B cell (primary cell): ENCODE results near the gene WWC1. TPM values are rescaled to one million over a fixed set of nuclear protein-coding genes. Genes with fewer than 3 reads are reported as not detected.

Source experiments
- ATAC-seq: fragments of 200-7000 bp; cut with Tn5 transposase; one replicate; pipeline ENCODE4 v1.10.0; 2021; ENCODE audit warnings: low read depth, mild to moderate bottlenecking, moderate number of reproducible peaks, moderate library complexity
- CTCF ChIA-PET: fragments of 350-600 bp; sonication (Branson Sonifier 250); formaldehyde crosslinking; loops from one replicate; lab custom pipeline; 2021; ENCODE audit warnings: antibody characterized with exemption, inconsistent platforms; lab: Charles Lee
- POLR2A ChIA-PET: fragments of 350-600 bp; sonication (Branson Sonifier 250); formaldehyde crosslinking; loops from one replicate; lab custom pipeline; 2021; ENCODE audit warnings: antibody characterized with exemption; lab: Charles Lee
- DNase-seq: peaks from one replicate; pipeline ENCODE4 v3.0.0; 2013
- H2AFZ ChIP-seq: 2 replicates; pipeline ENCODE4 v1.6.1; 2012; ENCODE audit warnings: mild to moderate bottlenecking, low read depth, low read length; ENCODE audit not compliant: insufficient read depth, poor library complexity, severe bottlenecking
- H3K27ac ChIP-seq, 2 donors: 1 replicate in 1 of 2; 2 replicates in 1 of 2; pipeline ENCODE4 v1.5.1; 2012 to 2013; ENCODE audit warnings: low read length in 2 of 2, mild to moderate bottlenecking in 2 of 2, moderate library complexity in 1 of 2
- H3K27me3 ChIP-seq, 4 experiments: fragments of 200-600 bp in 1 of 4; sonication (generic) in 1 of 4; replicated peaks in 1 of 4; 1 replicate in 2 of 4; 2 replicates in 2 of 4; pipeline versions ENCODE4 v1.6.1 to v1.7.0; 2013 to 2016; ENCODE audit warnings: low read length in 3 of 4, mild to moderate bottlenecking in 2 of 4, mixed read lengths in 1 of 4, moderate library complexity in 1 of 4; ENCODE audit not compliant: insufficient read depth in 4 of 4, control insufficient read depth in 3 of 4; ENCODE audit errors: control extremely low read depth in 1 of 4
- H3K36me3 ChIP-seq, 2 experiments: replicated peaks in 1 of 2; 1 replicate in 1 of 2; 2 replicates in 1 of 2; pipeline versions ENCODE4 v1.6.1 to v1.7.1; 2013; ENCODE audit warnings: low read length in 1 of 2; ENCODE audit not compliant: insufficient read depth in 2 of 2, control insufficient read depth in 1 of 2; ENCODE audit errors: control extremely low read depth in 1 of 2, extremely low read depth in 1 of 2
- H3K4me1 ChIP-seq, 2 donors: fragments of 200-600 bp in 1 of 2; sonication (generic) in 1 of 2; 1 replicate in 1 of 2; 2 replicates in 1 of 2; pipeline versions ENCODE4 v1.5.1 to v1.6.1; 2013 to 2017; ENCODE audit warnings: low read length in 2 of 2; ENCODE audit not compliant: control insufficient read depth in 2 of 2, insufficient read depth in 2 of 2
- H3K4me2 ChIP-seq: replicated peaks from 2 replicates; pipeline ENCODE3; 2012; ENCODE audit warnings: mild to moderate bottlenecking, low read depth, low read length; ENCODE audit not compliant: poor library complexity, severe bottlenecking
- H3K4me3 ChIP-seq, 5 experiments: fragments of 200-600 bp in 1 of 5; sonication (generic) in 1 of 5; 1 replicate in 3 of 5; 2 replicates in 2 of 5; pipeline versions ENCODE4 v1.5.1 to v1.7.0; 2011 to 2016; ENCODE audit warnings: low read length in 4 of 5, mild to moderate bottlenecking in 4 of 5, low read depth in 2 of 5, control low read depth in 1 of 5, moderate library complexity in 1 of 5; ENCODE audit not compliant: insufficient read depth in 1 of 5; ENCODE audit errors: control extremely low read depth in 1 of 5, extremely low read depth in 1 of 5
- H3K79me2 ChIP-seq: fragments of 200-600 bp; sonication (generic); one replicate; pipeline ENCODE4 v1.6.0; 2016; ENCODE audit warnings: low read length; ENCODE audit not compliant: control insufficient read depth, insufficient read depth
- H3K9ac ChIP-seq: fragments of 200-600 bp; sonication (generic); 2 replicates; pipeline ENCODE4 v1.6.1; 2017; ENCODE audit warnings: mild to moderate bottlenecking, low read length, moderate library complexity
- H3K9me3 ChIP-seq, 3 donors: one replicate each; pipeline versions ENCODE4 v1.6.1 to v1.7.1; 2013; ENCODE audit warnings: low read length in 2 of 3; ENCODE audit not compliant: control insufficient read depth in 2 of 3, insufficient read depth in 1 of 3; ENCODE audit errors: control extremely low read depth in 1 of 3
- H4K20me1 ChIP-seq: 2 replicates; pipeline ENCODE4 v1.6.0; 2012; ENCODE audit warnings: mild to moderate bottlenecking, low read length; ENCODE audit not compliant: insufficient read depth, control insufficient read depth, poor library complexity, severe bottlenecking
- H3K27ac Mint-ChIP-seq: one replicate; pipeline ENCODE4 v1.8.0; 2021; ENCODE audit warnings: mixed read lengths
- H3K27me3 Mint-ChIP-seq: one replicate; pipeline ENCODE4 v1.8.0; 2021; ENCODE audit warnings: mixed read lengths
- H3K4me1 Mint-ChIP-seq: one replicate; pipeline ENCODE4 v1.8.0; 2021; ENCODE audit warnings: mixed read lengths
- H3K4me3 Mint-ChIP-seq: one replicate; pipeline ENCODE4 v1.8.0; 2021; ENCODE audit warnings: mixed read lengths
- H3K9me3 Mint-ChIP-seq: one replicate; pipeline ENCODE4 v1.8.0; 2022; ENCODE audit warnings: mixed read lengths; ENCODE audit not compliant: insufficient read depth
- EZH2 ChIP-seq: IDR thresholded peaks from 2 replicates; pipeline ENCODE4 v1.6.1; 2012; ENCODE audit warnings: borderline replicate concordance, low read depth, mild to moderate bottlenecking, moderate library complexity, low read length; ENCODE audit not compliant: insufficient read depth, poor library complexity, severe bottlenecking
- WGBS: methylation state at CpG from one replicate; pipeline ENCODE4 v1.1.5; 2013; ENCODE audit warnings: missing lambda C conversion rate; ENCODE audit not compliant: insufficient coverage; 5-methylcytosine and 5-hydroxymethylcytosine counted together
- intact Hi-C: fragments of 100-400 bp; cut with micrococcal nuclease; formaldehyde crosslinking; loops from one replicate; pipeline ENCODE4 v1.10.0; 2022
- polyA plus RNA-seq: library from polyadenylated mRNA; depleted of rRNA; stranded (reverse); fragments of >200 nt; gene quantifications from 2 replicates; pipeline ENCODE4 v1.2.3, GENCODE V29; 2012
- total RNA-seq, 2 donors: library from RNA; stranded (reverse); fragments of 120-200 nt in 1 of 2; gene quantifications; 1 replicate in 1 of 2; 2 replicates in 1 of 2; pipeline versions ENCODE4 v1.2.3 to v1.2.4, GENCODE V29; 2013 to 2022
- TF ChIP-seq, protein P1 (sequence below): fragments of 200-600 bp; IDR thresholded peaks from one replicate; pipeline ENCODE4 v1.8.0; 2022; ENCODE audit warnings: antibody characterized with exemption, mild to moderate bottlenecking

Gene WWC1
- total and polyA plus RNA-seq, 2 donors (not counting 1 experiment from before 2014, with no cell fraction given), result 1.5 to 2.0 TPM

GRCh38 chr5:168254013-168254693 is 37.3 kb upstream of the WWC1 start:
- H3K4me3 Mint-ChIP-seq, result no peak overlapping the region
- Histone ChIP-seq H3K27ac (no peak overlapping the region), H3K4me3 (no peak overlapping the region), H3K9ac (no peak overlapping the region), H3K27me3 (no peaks in the 10 kb centered on the region), H3K4me2 (no peak overlapping the region), H3K4me1 (no peaks in the 10 kb centered on the region), H3K9me3 (peaks cover 0 to 3% (median 0%) of the 10 kb centered on the region in 3 donors), H2AFZ (no peak overlapping the region), H3K36me3 (no peaks in the 10 kb centered on the region), H3K79me2 (no peaks in the 10 kb centered on the region), H4K20me1 (no peaks in the 10 kb centered on the region)
- H3K4me1 Mint-ChIP-seq, result no peaks in the 10 kb centered on the region
- DNase-seq (no peak), ATAC-seq (no peak)
- ChIA-PET CTCF (no interaction called here), POLR2A (no interaction called here)
- intact Hi-C loops, result no loop called here
- no peaks in the 10 kb centered on the region for H3K27me3 Mint-ChIP-seq
- H3K27ac Mint-ChIP-seq, result no peak overlapping the region
- no peak for TF ChIP-seq EZH2
- TF ChIP-seq, protein P1, sequence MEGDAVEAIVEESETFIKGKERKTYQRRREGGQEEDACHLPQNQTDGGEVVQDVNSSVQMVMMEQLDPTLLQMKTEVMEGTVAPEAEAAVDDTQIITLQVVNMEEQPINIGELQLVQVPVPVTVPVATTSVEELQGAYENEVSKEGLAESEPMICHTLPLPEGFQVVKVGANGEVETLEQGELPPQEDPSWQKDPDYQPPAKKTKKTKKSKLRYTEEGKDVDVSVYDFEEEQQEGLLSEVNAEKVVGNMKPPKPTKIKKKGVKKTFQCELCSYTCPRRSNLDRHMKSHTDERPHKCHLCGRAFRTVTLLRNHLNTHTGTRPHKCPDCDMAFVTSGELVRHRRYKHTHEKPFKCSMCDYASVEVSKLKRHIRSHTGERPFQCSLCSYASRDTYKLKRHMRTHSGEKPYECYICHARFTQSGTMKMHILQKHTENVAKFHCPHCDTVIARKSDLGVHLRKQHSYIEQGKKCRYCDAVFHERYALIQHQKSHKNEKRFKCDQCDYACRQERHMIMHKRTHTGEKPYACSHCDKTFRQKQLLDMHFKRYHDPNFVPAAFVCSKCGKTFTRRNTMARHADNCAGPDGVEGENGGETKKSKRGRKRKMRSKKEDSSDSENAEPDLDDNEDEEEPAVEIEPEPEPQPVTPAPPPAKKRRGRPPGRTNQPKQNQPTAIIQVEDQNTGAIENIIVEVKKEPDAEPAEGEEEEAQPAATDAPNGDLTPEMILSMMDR, result no peak
- WGBS, result 89% methylated on average over 6 of the region's 9 CpGs
- H3K9me3 Mint-ChIP-seq, result no peaks in the 10 kb centered on the region

- no peaks in the 10 kb centered on the region for H3K4me1 ChIP-seq
- H2AFZ ChIP-seq, result no peak overlapping the region
- H3K27ac Mint-ChIP-seq, result no peak overlapping the region
- WGBS, result 92% methylated on average over 11 of the region's 15 CpGs
- H3K27me3 Mint-ChIP-seq, result no peaks in the 10 kb centered on the region
- H3K4me3 Mint-ChIP-seq, result no peak overlapping the region
- intact Hi-C loops, result no loop called here
- TF ChIP-seq, protein P1, result no peak
- TF ChIP-seq EZH2, result no peak
- DNase-seq (no peak), ATAC-seq (no peak)
- no peak overlapping the region for H3K4me3 ChIP-seq
- no peaks in the 10 kb centered on the region for H3K9me3 Mint-ChIP-seq
- H3K27ac ChIP-seq, result no peak overlapping the region
- H3K36me3 ChIP-seq, result no peaks in the 10 kb centered on the region
- POLR2A ChIA-PET, result no interaction called here
- H3K9me3 ChIP-seq, result no peaks in the 10 kb centered on the region
- no peaks in the 10 kb centered on the region for H3K4me1 Mint-ChIP-seq
- H3K4me2 ChIP-seq, result no peak overlapping the region
- H3K27me3 ChIP-seq, result no peaks in the 10 kb centered on the region
- H3K79me2 ChIP-seq, result no peaks in the 10 kb centered on the region
- no peak overlapping the region for H3K9ac ChIP-seq
- CTCF ChIA-PET, result interaction anchor here (1.1 kb wide), 1 partner anchor 9 kb away, joined by 3 read pairs; no protein-coding TSS in a partner anchor
- no peaks in the 10 kb centered on the region for H4K20me1 ChIP-seq
Measured at GRCh38 chr5:168260353-168261226, 30.9 kb upstream of the WWC1 start.
